Nucleus accumbens (tissue), 56 donors: ENCODE measurements around the gene LY86.
"Not testable (repeated sequence)": the region's sequence is repeated elsewhere in the genome, so short reads cannot be mapped to it uniquely, and the experiment has no call there.

ENCODE experiments used
- DNase-seq, 56 donors: peaks; one replicate each; lab custom pipeline; 2025; lab: John Stamatoyannopoulos, UW

Gene LY86

GRCh38 chr6:6593867-6594468 lies 5.4 kb downstream of the LY86 start:
- no peak for DNase-seq

GRCh38 chr6:6595025-6595424 lies 6.5 kb downstream of the LY86 start:
- DNase-seq = no peak

GRCh38 chr6:6595952-6596351 lies 7.4 kb downstream of the LY86 start:
- no peak for DNase-seq

GRCh38 chr6:6596529-6597328 lies 8.2 kb downstream of the LY86 start:
- no peak for DNase-seq

GRCh38 chr6:6597682-6598081 lies 9.2 kb downstream of the LY86 start:
- no peak for DNase-seq

- DNase-seq = peak in 27 of 56 donors; percentile 4 to 59 (median 24)
Observed at GRCh38 chr6:6599468-6599873, 11.0 kb downstream of the LY86 start.

GRCh38 chr6:6600875-6601274 lies 12.4 kb downstream of the LY86 start:
- no peak for DNase-seq

- no peak for DNase-seq
Observed at GRCh38 chr6:6602262-6602661, 13.7 kb downstream of the LY86 start.

- DNase-seq = no peak
Observed at GRCh38 chr6:6603317-6603716, 14.8 kb downstream of the LY86 start.

- no peak for DNase-seq
Observed at GRCh38 chr6:6604015-6604414, 15.5 kb downstream of the LY86 start.

GRCh38 chr6:6604566-6604965 lies 16.0 kb downstream of the LY86 start:
- no peak for DNase-seq

- no peak for DNase-seq
Observed at GRCh38 chr6:6605873-6606272, 17.4 kb downstream of the LY86 start.

- DNase-seq = not testable (repeated sequence)
Observed at GRCh38 chr6:6606391-6607030, 18.0 kb downstream of the LY86 start.

GRCh38 chr6:6609450-6609849 lies 20.9 kb downstream of the LY86 start:
- DNase-seq = no peak

GRCh38 chr6:6610031-6610591 lies 21.6 kb downstream of the LY86 start:
- peak in 1 of 56 donors; percentile 12 for DNase-seq

GRCh38 chr6:6611486-6611885 lies 23.0 kb downstream of the LY86 start:
- no peak for DNase-seq

- no peak for DNase-seq
Observed at GRCh38 chr6:6612308-6612707, 23.8 kb downstream of the LY86 start.

- DNase-seq = not testable (repeated sequence)
Observed at GRCh38 chr6:6613103-6613718, 24.7 kb downstream of the LY86 start.

GRCh38 chr6:6614096-6614982 lies 25.8 kb downstream of the LY86 start:
- no peak for DNase-seq

GRCh38 chr6:6614983-6615349 lies 26.4 kb downstream of the LY86 start:
- no peak for DNase-seq
